Endothelial cell of umbilical vein (primary cell): Measurements from ENCODE around the gene MCM7.

Experiments used
- EZH2 ChIP-seq: IDR thresholded peaks from 2 replicates; pipeline ENCODE4 v1.6.1; 2012; ENCODE audit warnings: borderline replicate concordance, low read depth, mild to moderate bottlenecking, moderate library complexity, low read length, inconsistent platforms; ENCODE audit not compliant: severe bottlenecking
- MYC ChIP-seq: IDR thresholded peaks from one replicate; pipeline ENCODE4 v1.6.1; 2011; ENCODE audit warnings: mild to moderate bottlenecking, low read depth, low read length
- POLR2A ChIP-seq: IDR thresholded peaks from 2 replicates; pipeline ENCODE4 v1.6.1; 2012; ENCODE audit warnings: low read depth, mild to moderate bottlenecking, control low read depth, low read length
- POLR2AphosphoS5 ChIP-seq: IDR thresholded peaks from 2 replicates; pipeline ENCODE4 v1.6.1; 2012; ENCODE audit warnings: low read depth, mild to moderate bottlenecking, control low read depth, low read length, moderate library complexity; ENCODE audit not compliant: insufficient read depth
- TF ChIP-seq, protein P1 (sequence below), 2 donors: IDR thresholded peaks; 1 replicate in 1 of 2; 2 replicates in 1 of 2; pipeline ENCODE4 v1.5.1; 2011; ENCODE audit warnings: low read length in 2 of 2, mild to moderate bottlenecking in 2 of 2, moderate library complexity in 2 of 2, control low read depth in 1 of 2, inconsistent platforms in 1 of 2, low read depth in 1 of 2; ENCODE audit not compliant: insufficient read depth in 1 of 2; ENCODE audit errors: extremely low read depth in 1 of 2
- TF ChIP-seq, protein P2 (sequence below): IDR thresholded peaks from 2 replicates; pipeline ENCODE4 v1.6.1; 2011; ENCODE audit not compliant: insufficient read depth, insufficient read length

DNA sequence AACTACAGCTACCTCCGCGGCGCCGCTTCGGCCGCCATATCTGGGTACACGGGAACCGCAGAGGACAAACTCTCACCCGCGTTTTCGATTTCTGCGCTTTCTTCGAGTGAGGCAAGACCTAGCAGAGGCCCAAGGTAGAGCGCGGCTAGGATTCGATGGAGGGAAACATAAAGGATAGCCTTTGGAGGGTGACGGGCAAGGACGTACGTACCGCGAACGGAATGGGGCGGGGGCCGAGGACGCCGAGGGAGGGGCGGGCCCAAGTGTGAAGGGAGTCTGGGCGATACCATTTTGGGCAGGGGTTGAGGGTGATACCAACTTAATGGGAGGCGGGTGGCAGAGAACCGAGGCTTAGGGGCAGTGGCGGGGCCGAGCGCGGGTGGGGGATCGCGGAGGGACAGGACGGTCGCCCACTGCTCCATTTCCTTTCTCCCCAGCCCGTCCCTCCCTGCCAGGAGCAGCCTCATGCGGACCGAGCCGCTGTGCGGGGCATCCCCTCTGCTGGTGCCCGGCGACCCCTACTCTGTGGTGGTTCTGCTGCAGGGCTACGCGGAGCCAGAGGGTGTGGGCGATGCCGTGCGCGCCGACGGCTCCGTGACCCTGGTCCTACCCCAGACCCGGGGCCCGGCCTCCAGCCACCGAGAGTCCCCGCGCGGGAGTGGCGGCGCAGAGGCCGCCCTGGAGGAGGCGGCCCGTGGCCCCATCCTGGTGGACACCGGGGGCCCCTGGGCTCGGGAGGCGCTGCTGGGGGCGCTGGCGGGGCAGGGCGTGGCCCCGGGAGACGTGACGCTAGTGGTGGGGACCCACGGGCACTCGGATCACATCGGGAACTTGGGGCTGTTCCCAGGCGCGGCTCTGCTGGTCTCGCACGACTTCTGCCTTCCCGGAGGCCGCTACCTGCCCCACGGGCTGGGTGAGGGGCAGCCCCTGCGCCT is 26.0 kb upstream of the MCM7 start, which contains the start of gene MBLAC1:
- TF ChIP-seq, protein P1, sequence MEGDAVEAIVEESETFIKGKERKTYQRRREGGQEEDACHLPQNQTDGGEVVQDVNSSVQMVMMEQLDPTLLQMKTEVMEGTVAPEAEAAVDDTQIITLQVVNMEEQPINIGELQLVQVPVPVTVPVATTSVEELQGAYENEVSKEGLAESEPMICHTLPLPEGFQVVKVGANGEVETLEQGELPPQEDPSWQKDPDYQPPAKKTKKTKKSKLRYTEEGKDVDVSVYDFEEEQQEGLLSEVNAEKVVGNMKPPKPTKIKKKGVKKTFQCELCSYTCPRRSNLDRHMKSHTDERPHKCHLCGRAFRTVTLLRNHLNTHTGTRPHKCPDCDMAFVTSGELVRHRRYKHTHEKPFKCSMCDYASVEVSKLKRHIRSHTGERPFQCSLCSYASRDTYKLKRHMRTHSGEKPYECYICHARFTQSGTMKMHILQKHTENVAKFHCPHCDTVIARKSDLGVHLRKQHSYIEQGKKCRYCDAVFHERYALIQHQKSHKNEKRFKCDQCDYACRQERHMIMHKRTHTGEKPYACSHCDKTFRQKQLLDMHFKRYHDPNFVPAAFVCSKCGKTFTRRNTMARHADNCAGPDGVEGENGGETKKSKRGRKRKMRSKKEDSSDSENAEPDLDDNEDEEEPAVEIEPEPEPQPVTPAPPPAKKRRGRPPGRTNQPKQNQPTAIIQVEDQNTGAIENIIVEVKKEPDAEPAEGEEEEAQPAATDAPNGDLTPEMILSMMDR (IDR thresholded peaks at IDR 0.05; ENCODE audit: extremely low read depth in 1 of 2, insufficient read depth in 1 of 2, low read depth in 1 of 2, low read length in 2 of 2): no peak
- TF ChIP-seq POLR2AphosphoS5 (peak; percentile 88), POLR2A (peak; percentile 92), EZH2 (no peak), MYC (no peak)
- TF ChIP-seq, protein P2, sequence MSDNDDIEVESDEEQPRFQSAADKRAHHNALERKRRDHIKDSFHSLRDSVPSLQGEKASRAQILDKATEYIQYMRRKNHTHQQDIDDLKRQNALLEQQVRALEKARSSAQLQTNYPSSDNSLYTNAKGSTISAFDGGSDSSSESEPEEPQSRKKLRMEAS: no peak
